Stimulated activated CD8-positive, alpha-beta memory T cell treated with anti-CD3 and anti-CD28 coated beads, Interleukin-7, amount 100 ng/mL, for 24 hours (primary cell): ENCODE data around the gene PHLDA2.

Experiments used
- DNase-seq: peaks from one replicate; pipeline ENCODE4 v3.0.0-alpha.2; 2020; ENCODE audit warnings: low read depth

Gene PHLDA2

DNA sequence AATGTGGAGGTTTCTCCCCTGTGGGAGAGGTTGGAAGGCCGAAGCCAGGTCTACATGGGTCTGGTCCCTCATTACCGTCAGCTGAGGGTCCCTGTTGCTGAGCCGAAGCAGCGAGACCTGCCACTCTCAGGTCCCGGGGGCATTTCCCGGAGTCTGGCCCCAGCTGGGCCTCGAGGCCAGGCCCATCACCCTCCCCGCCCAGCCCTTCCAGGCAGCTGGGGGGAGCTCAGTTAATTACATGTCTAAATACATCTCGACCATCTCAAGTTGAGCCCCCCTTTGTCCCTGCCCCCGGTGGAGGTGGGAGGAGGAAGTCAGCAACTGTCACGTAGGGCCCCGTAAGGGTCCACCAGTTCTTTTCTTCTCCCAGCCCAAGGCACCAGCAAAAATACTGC lies 47.2 kb downstream of the PHLDA2 start:
- DNase-seq, result no peak

DNA sequence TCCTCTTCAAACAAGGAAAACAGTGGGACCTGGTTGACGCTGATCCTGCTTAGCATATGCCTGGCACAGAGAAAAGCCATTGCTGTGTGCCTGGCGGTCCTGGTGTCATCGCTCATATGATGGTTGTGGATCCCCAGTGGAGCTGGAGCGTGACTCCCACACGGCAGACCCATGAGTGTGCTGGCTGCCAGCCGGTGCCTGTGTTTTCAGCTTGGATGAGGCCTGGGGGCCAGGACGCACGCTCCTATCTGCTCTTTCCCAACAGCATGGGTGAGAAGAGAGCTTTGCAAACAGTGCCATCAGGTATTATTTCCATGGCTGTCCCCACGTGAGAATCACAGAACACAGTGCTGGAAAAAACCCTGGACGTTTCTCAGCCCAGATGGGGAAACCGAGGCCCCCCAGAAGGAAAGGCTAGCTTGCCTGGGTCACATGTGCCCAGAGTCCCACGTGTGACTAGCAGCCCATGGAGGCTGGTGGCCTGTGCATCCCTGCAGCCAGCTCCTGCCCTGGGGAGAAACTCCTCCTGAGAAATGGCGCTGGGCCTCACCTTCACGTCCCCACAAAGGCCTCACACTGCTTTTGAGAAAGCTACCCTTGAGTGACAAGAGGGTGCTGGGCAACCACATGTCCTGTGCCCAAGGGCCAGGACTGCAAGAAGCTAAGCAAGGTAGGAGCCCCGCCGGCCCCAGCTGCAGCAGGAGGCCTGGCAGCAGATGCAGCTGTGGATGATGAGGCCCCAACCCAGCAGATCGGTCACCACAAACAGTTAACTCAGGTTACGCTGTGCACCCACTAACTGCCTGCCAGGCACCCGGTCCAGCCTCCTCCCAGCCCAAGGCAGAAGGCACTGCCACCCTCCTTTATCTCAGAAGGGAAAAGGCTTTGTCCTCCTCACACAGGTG lies 47.9 kb downstream of the PHLDA2 start:
- DNase-seq, result no peak

DNA sequence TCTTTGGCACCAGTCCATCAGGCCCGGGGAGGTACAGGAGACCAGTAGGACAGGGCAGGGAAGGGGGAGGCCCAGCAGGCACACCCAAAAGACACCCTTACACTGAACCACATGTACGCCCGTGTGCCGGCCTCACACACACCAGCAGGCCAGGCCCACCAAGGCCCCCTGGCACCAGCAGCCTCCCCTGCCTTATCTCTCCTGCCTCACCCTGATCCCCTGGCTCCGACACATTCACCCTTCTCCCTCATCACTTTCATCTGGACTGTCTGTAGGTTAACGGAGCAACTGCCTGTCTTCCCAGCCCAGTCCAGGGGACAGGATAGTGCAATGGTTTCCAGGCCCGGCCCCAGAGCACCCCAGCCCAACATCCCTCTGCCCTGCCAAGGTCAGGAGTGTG lies 48.6 kb downstream of the PHLDA2 start:
- DNase-seq, result no peak

DNA sequence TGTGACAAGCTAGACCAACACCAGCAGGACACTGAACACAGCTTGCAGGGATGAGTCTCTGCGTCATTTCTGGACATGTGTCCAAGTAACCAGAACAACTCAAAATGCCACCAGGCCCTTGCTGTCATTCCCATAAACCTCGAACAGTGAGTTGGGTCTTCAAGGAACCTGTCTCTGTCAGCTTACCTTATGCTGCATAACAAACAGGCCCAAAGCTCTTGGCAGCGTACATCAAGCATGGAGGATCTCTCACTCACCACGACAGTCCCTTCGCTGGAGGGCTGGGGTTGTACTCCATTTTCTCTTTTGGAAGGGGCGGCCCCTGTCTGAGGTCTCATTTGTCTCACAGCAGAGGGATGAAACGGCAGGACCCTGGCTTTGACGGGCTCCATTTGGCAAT lies 50.4 kb downstream of the PHLDA2 start:
- no peak for DNase-seq
